OCI-LY7 (cell line): Measurements from ENCODE around the gene WNT6.

Experiments
- EZH2phosphoT487 ChIP-seq: fragments of 200-600 bp; sonication (generic); IDR thresholded peaks from 2 replicates; pipeline ENCODE4 v1.6.1; 2018; ENCODE audit warnings: low read depth, borderline replicate concordance, mild to moderate bottlenecking, mixed run types, antibody characterized with exemption, low read length, moderate library complexity, mixed read lengths
- TF ChIP-seq, protein P1 (sequence below): fragments of 200-600 bp; sonication (generic); conservative IDR thresholded peaks from 2 replicates; pipeline ENCODE4 v1.5.1; 2014; ENCODE audit warnings: mild to moderate bottlenecking, antibody characterized with exemption, low read length, moderate library complexity, mixed read lengths

DNA sequence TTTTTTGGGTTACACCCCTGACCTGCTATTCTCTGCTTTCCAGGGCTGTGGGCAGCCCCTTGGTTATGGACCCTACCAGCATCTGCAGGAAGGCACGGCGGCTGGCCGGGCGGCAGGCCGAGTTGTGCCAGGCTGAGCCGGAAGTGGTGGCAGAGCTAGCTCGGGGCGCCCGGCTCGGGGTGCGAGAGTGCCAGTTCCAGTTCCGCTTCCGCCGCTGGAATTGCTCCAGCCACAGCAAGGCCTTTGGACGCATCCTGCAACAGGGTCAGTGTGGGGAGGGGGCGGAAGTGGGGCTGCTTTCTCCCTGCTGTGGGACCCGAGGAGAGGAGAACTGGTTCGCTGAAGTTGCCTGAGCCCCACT, 11.4 kb downstream of the WNT6 start:
- TF ChIP-seq, protein P1, sequence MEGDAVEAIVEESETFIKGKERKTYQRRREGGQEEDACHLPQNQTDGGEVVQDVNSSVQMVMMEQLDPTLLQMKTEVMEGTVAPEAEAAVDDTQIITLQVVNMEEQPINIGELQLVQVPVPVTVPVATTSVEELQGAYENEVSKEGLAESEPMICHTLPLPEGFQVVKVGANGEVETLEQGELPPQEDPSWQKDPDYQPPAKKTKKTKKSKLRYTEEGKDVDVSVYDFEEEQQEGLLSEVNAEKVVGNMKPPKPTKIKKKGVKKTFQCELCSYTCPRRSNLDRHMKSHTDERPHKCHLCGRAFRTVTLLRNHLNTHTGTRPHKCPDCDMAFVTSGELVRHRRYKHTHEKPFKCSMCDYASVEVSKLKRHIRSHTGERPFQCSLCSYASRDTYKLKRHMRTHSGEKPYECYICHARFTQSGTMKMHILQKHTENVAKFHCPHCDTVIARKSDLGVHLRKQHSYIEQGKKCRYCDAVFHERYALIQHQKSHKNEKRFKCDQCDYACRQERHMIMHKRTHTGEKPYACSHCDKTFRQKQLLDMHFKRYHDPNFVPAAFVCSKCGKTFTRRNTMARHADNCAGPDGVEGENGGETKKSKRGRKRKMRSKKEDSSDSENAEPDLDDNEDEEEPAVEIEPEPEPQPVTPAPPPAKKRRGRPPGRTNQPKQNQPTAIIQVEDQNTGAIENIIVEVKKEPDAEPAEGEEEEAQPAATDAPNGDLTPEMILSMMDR, result no peak
- no peak for TF ChIP-seq EZH2phosphoT487
